Thyroid gland (tissue), 4 donors: ENCODE data around the gene PRKCD.

ENCODE experiments used
- POLR2A ChIP-seq, 2 donors: fragments of 450-650 bp; IDR thresholded peaks; one replicate each; pipeline ENCODE4 v1.6.1; 2017; ENCODE audit warnings: antibody characterized with exemption in 2 of 2, mild to moderate bottlenecking in 2 of 2, moderate library complexity in 1 of 2
- TF ChIP-seq, protein P1 (sequence below), 6 experiments: fragments of 200-600 bp in 3 of 6; fragments of 450-650 bp in 3 of 6; sonication (generic) in 3 of 6; IDR thresholded peaks; one replicate each; pipeline ENCODE4 v1.5.1; 2016 to 2019; ENCODE audit warnings: antibody characterized with exemption in 6 of 6, mild to moderate bottlenecking in 2 of 6, inconsistent platforms in 1 of 6, moderate library complexity in 1 of 6

- TF ChIP-seq, protein P1, sequence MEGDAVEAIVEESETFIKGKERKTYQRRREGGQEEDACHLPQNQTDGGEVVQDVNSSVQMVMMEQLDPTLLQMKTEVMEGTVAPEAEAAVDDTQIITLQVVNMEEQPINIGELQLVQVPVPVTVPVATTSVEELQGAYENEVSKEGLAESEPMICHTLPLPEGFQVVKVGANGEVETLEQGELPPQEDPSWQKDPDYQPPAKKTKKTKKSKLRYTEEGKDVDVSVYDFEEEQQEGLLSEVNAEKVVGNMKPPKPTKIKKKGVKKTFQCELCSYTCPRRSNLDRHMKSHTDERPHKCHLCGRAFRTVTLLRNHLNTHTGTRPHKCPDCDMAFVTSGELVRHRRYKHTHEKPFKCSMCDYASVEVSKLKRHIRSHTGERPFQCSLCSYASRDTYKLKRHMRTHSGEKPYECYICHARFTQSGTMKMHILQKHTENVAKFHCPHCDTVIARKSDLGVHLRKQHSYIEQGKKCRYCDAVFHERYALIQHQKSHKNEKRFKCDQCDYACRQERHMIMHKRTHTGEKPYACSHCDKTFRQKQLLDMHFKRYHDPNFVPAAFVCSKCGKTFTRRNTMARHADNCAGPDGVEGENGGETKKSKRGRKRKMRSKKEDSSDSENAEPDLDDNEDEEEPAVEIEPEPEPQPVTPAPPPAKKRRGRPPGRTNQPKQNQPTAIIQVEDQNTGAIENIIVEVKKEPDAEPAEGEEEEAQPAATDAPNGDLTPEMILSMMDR (IDR thresholded peaks at IDR 0.05), result no peak
- peak in 1 of 2 donors; percentile 50 for TF ChIP-seq POLR2A (IDR thresholded peaks at IDR 0.05)
Measured at GRCh38 chr3:53238051-53238850, 77.2 kb downstream of the PRKCD start.
